H1 (cell line): Measurements from ENCODE around the gene SMCHD1. TPM values are rescaled to one million over a fixed set of nuclear protein-coding genes. Genes with fewer than 3 reads are reported as not detected.

Experiments
- EP300 ChIP-seq, 2 experiments: IDR thresholded peaks; 1 replicate in 1 of 2; 2 replicates in 1 of 2; pipeline ENCODE4 v1.6.1; 2011 to 2012; ENCODE audit warnings: low read depth in 2 of 2, low read length in 2 of 2, mild to moderate bottlenecking in 2 of 2, borderline replicate concordance in 1 of 2, inconsistent platforms in 1 of 2, moderate library complexity in 1 of 2
- MAFK ChIP-seq: IDR thresholded peaks from 2 replicates; pipeline ENCODE4 v1.6.1; 2012; ENCODE audit warnings: low read depth, mild to moderate bottlenecking, improper control_type of control experiment, low read length
- USF2 ChIP-seq: IDR thresholded peaks from 2 replicates; pipeline ENCODE4 v1.6.1; 2011; ENCODE audit warnings: low read length, improper control_type of control experiment
- polyA plus RNA-seq, 7 experiments: library from polyadenylated mRNA; depleted of rRNA in 3 of 7; stranded (reverse) in 5 of 7; unstranded in 2 of 7; fragments of >200 nt in 5 of 7; fragments of 200-250 nt in 2 of 7; gene quantifications; 1 replicate in 5 of 7; 2 replicates in 1 of 7; 4 replicates in 1 of 7; pipeline versions ENCODE4 v1.2.1 to v1.2.3, GENCODE V29; 2011 to 2013; ENCODE audit warnings: missing spikeins in 2 of 7, mixed read lengths in 2 of 7
- total RNA-seq: library from RNA; stranded (reverse); fragmentation: NEBNext Ultra II Directional; extraction: Animal tissue kit (Norgen Biotek cat#: 25700); gene quantifications from 2 replicates; pipeline ENCODE4 v1.2.1, GENCODE V29; 2021

Gene SMCHD1
- total and polyA plus RNA-seq, 2 of the 8 experiments (the other 6 are each of a cell fraction or from before 2014, with no cell fraction given): 9.3 to 32.0 TPM

- TF ChIP-seq USF2 (no peak), EP300 (IDR thresholded peaks at IDR 0.05; ENCODE audit: borderline replicate concordance in 1 of 2, low read depth in 2 of 2, low read length in 2 of 2) (no peak), MAFK (no peak)
These were observed 19.3 kb upstream of the SMCHD1 start (continued) for GRCh38 chr18:2636126-2636631.
